Measurements from ENCODE around the gene ROR1.

The ROR1 gene

GRCh38 chr1:63903947-63904610 is 130.3 kb downstream of the ROR1 start:
- no peak for TF ChIP-seq CTCF (IDR thresholded peaks at IDR 0.05)

GRCh38 chr1:63904826-63905225 is 131.0 kb downstream of the ROR1 start:
- no peak for TF ChIP-seq CTCF (IDR thresholded peaks at IDR 0.05)

- TF ChIP-seq CTCF (IDR thresholded peaks at IDR 0.05): no peak
Observed at GRCh38 chr1:63906047-63906704, 132.4 kb downstream of the ROR1 start.

GRCh38 chr1:63907051-63907450 is 133.2 kb downstream of the ROR1 start:
- TF ChIP-seq CTCF (IDR thresholded peaks at IDR 0.05): no peak

GRCh38 chr1:63908016-63908415 is 134.2 kb downstream of the ROR1 start:
- no peak for TF ChIP-seq CTCF (IDR thresholded peaks at IDR 0.05)

- no peak for TF ChIP-seq CTCF (IDR thresholded peaks at IDR 0.05)
Observed at GRCh38 chr1:63909526-63909925, 135.7 kb downstream of the ROR1 start.

- no peak for TF ChIP-seq CTCF (IDR thresholded peaks at IDR 0.05)
Observed at GRCh38 chr1:63911049-63911448, 137.2 kb downstream of the ROR1 start.

All from LNCAP (cell line).